WTC11 (cell line): ENCODE measurements around the gene SLC25A45. TPM values are rescaled to one million over a fixed set of nuclear protein-coding genes. Genes with fewer than 3 reads are reported as not detected.
A peak's percentile ranks its signal among the peaks of the same experiment; 100 is the strongest.

ENCODE experiments used
- ATAC-seq: fragments of 200-7000 bp; cut with Tn5 transposase; 2 replicates; pipeline ENCODE4 v1.10.0; 2021; ENCODE audit warnings: mild to moderate bottlenecking, moderate library complexity
- CTCF ChIA-PET: fragments of 300-600 bp; sonication (Branson Sonifier 250); formaldehyde crosslinking; loops from one replicate; lab custom pipeline; 2021; ENCODE audit warnings: antibody characterized with exemption; lab: Charles Lee
- POLR2A ChIA-PET: fragments of 350-600 bp; sonication (Branson Sonifier 250); formaldehyde crosslinking; loops from one replicate; lab custom pipeline; 2021; ENCODE audit warnings: antibody characterized with exemption; lab: Charles Lee
- DNase-seq: peaks from one replicate; pipeline ENCODE4 v3.0.0; 2021; ENCODE audit warnings: low spot score
- H3K27ac Mint-ChIP-seq: 2 replicates; pipeline ENCODE4 v1.8.0; 2021; ENCODE audit warnings: mixed read lengths
- H3K27me3 Mint-ChIP-seq: 2 replicates; pipeline ENCODE4 v1.8.0; 2021; ENCODE audit warnings: low read depth, mild to moderate bottlenecking, moderate library complexity, mixed read lengths
- H3K36me3 Mint-ChIP-seq: 2 replicates; pipeline ENCODE4 v1.8.0; 2021; ENCODE audit warnings: mixed read lengths
- H3K4me1 Mint-ChIP-seq: 2 replicates; pipeline ENCODE4 v1.8.0; 2022; ENCODE audit warnings: mixed read lengths
- H3K4me3 Mint-ChIP-seq: 2 replicates; pipeline ENCODE4 v1.8.0; 2021; ENCODE audit warnings: mild to moderate bottlenecking, moderate library complexity, mixed read lengths
- H3K9me3 Mint-ChIP-seq: 2 replicates; pipeline ENCODE4 v1.8.0; 2021; ENCODE audit warnings: mixed read lengths
- ELF4 ChIP-seq: sonication (generic); formaldehyde crosslinking; IDR thresholded peaks from 2 replicates; pipeline ENCODE4 v1.8.1; 2022; ENCODE audit warnings: low read depth, mild to moderate bottlenecking, moderate library complexity, missing genetic modification reagents
- EMX1 ChIP-seq: fragments of 250-450 bp; sonication (Bioruptor Pico); IDR thresholded peaks from 2 replicates; pipeline ENCODE4 v1.8.0; 2021; ENCODE audit warnings: mild to moderate bottlenecking
- FOXP1 ChIP-seq: sonication (generic); formaldehyde crosslinking; IDR thresholded peaks from 2 replicates; pipeline ENCODE4 v1.8.0; 2022; ENCODE audit warnings: missing genetic modification reagents, mild to moderate bottlenecking, moderate library complexity, borderline replicate concordance
- NFATC4 ChIP-seq: fragments of 250-450 bp; sonication (Bioruptor Pico); IDR thresholded peaks from 2 replicates; pipeline ENCODE4 v1.9.0; 2021; ENCODE audit warnings: mild to moderate bottlenecking
- NR2C2 ChIP-seq: sonication (generic); formaldehyde crosslinking; IDR thresholded peaks from 2 replicates; pipeline ENCODE4 v1.8.0; 2022; ENCODE audit warnings: mild to moderate bottlenecking, missing genetic modification reagents
- RORB ChIP-seq: fragments of 250-450 bp; sonication (Bioruptor Pico); IDR thresholded peaks from 2 replicates; pipeline ENCODE4 v1.9.0; 2021; ENCODE audit warnings: mild to moderate bottlenecking
- ZBTB21 ChIP-seq: sonication (generic); formaldehyde crosslinking; IDR thresholded peaks from 2 replicates; pipeline ENCODE4 v1.8.1; 2023; ENCODE audit warnings: mild to moderate bottlenecking, missing genetic modification reagents, borderline replicate concordance
- ZNF263 ChIP-seq: sonication (generic); formaldehyde crosslinking; IDR thresholded peaks from 2 replicates; pipeline ENCODE4 v1.8.1; 2022; ENCODE audit warnings: low read depth, mild to moderate bottlenecking, moderate library complexity, missing genetic modification reagents
- total RNA-seq: library from RNA; stranded (reverse); gene quantifications from 3 replicates; pipeline ENCODE4 v1.2.3, GENCODE V29; 2021
- TF ChIP-seq, protein P1 (sequence below): sonication (generic); formaldehyde crosslinking; IDR thresholded peaks from 2 replicates; pipeline ENCODE4 v1.8.1; 2022; ENCODE audit warnings: low read depth, mild to moderate bottlenecking, moderate library complexity, missing genetic modification reagents, borderline replicate concordance
- TF ChIP-seq, protein P2 (sequence below): sonication (generic); formaldehyde crosslinking; IDR thresholded peaks from 2 replicates; pipeline ENCODE4 v1.8.0; 2022; ENCODE audit warnings: mild to moderate bottlenecking, missing genetic modification reagents
- TF ChIP-seq, protein P3 (sequence below): fragments of 250-450 bp; sonication (Bioruptor Pico); IDR thresholded peaks from 2 replicates; pipeline ENCODE4 v1.8.0; 2021; ENCODE audit warnings: mild to moderate bottlenecking
- TF ChIP-seq, protein P4 (sequence below): sonication (generic); formaldehyde crosslinking; IDR thresholded peaks from 2 replicates; pipeline ENCODE4 v1.8.0; 2023; ENCODE audit warnings: mild to moderate bottlenecking, missing genetic modification reagents
- TF ChIP-seq, protein P5 (sequence below): fragments of 250-450 bp; sonication (Bioruptor Pico); conservative IDR thresholded peaks from 2 replicates; pipeline ENCODE4 v1.9.0; 2021; ENCODE audit warnings: mild to moderate bottlenecking
- TF ChIP-seq, protein P6 (sequence below): fragments of 250-450 bp; sonication (Bioruptor Pico); IDR thresholded peaks from 2 replicates; pipeline ENCODE4 v1.9.0; 2021; ENCODE audit warnings: moderate library complexity, mild to moderate bottlenecking, inconsistent platforms, borderline replicate concordance
- TF ChIP-seq, protein P7 (sequence below): sonication (generic); formaldehyde crosslinking; IDR thresholded peaks from 2 replicates; pipeline ENCODE4 v1.8.0; 2022; ENCODE audit warnings: mild to moderate bottlenecking, missing genetic modification reagents
- TF ChIP-seq, protein P8 (sequence below): sonication (generic); formaldehyde crosslinking; IDR thresholded peaks from 2 replicates; pipeline ENCODE4 v1.8.1; 2022; ENCODE audit warnings: missing genetic modification reagents, borderline replicate concordance
- TF ChIP-seq, protein P9 (sequence below): sonication (generic); formaldehyde crosslinking; IDR thresholded peaks from 2 replicates; pipeline ENCODE4 v1.8.0; 2022; ENCODE audit warnings: missing genetic modification reagents

Gene SLC25A45
- total RNA-seq, 1 experiment from 2014 or later, result 1.7 TPM

DNA sequence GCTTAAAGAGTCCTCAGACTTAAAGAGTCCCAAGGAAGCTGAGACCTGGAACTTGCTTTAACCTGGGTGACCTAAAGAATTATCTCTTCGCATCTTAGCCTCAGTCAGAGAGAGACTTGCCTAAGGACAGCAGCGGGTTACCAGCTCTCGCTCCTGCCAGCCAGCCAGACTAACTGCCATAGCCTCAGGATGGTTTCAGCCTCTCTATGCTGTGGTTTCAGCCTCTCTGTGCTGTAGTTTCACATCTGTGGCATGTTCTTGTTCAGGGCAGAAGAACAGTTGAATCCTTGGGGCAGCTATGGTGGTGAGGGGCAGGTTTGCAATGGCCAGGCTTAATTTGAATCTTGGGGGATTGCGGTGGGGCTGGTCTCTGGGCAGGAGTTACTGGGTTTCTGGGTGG is 6.3 kb upstream of the SLC25A45 start (continued):
- TF ChIP-seq, protein P1, sequence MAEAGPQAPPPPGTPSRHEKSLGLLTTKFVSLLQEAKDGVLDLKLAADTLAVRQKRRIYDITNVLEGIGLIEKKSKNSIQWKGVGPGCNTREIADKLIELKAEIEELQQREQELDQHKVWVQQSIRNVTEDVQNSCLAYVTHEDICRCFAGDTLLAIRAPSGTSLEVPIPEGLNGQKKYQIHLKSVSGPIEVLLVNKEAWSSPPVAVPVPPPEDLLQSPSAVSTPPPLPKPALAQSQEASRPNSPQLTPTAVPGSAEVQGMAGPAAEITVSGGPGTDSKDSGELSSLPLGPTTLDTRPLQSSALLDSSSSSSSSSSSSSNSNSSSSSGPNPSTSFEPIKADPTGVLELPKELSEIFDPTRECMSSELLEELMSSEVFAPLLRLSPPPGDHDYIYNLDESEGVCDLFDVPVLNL (CRISPR knock-in tag), result no peak
- TF ChIP-seq NFATC4 (CRISPR knock-in tag), result no peak
- no peak for TF ChIP-seq RORB (CRISPR knock-in tag)
- TF ChIP-seq FOXP1 (CRISPR knock-in tag), result no peak
- TF ChIP-seq, protein P2, sequence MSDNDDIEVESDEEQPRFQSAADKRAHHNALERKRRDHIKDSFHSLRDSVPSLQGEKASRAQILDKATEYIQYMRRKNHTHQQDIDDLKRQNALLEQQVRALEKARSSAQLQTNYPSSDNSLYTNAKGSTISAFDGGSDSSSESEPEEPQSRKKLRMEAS (CRISPR knock-in tag), result no peak
- TF ChIP-seq, protein P3, sequence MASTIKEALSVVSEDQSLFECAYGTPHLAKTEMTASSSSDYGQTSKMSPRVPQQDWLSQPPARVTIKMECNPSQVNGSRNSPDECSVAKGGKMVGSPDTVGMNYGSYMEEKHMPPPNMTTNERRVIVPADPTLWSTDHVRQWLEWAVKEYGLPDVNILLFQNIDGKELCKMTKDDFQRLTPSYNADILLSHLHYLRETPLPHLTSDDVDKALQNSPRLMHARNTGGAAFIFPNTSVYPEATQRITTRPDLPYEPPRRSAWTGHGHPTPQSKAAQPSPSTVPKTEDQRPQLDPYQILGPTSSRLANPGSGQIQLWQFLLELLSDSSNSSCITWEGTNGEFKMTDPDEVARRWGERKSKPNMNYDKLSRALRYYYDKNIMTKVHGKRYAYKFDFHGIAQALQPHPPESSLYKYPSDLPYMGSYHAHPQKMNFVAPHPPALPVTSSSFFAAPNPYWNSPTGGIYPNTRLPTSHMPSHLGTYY (CRISPR knock-in tag), result no peak
- TF ChIP-seq ZNF263 (CRISPR knock-in tag), result no peak
- TF ChIP-seq, protein P4, sequence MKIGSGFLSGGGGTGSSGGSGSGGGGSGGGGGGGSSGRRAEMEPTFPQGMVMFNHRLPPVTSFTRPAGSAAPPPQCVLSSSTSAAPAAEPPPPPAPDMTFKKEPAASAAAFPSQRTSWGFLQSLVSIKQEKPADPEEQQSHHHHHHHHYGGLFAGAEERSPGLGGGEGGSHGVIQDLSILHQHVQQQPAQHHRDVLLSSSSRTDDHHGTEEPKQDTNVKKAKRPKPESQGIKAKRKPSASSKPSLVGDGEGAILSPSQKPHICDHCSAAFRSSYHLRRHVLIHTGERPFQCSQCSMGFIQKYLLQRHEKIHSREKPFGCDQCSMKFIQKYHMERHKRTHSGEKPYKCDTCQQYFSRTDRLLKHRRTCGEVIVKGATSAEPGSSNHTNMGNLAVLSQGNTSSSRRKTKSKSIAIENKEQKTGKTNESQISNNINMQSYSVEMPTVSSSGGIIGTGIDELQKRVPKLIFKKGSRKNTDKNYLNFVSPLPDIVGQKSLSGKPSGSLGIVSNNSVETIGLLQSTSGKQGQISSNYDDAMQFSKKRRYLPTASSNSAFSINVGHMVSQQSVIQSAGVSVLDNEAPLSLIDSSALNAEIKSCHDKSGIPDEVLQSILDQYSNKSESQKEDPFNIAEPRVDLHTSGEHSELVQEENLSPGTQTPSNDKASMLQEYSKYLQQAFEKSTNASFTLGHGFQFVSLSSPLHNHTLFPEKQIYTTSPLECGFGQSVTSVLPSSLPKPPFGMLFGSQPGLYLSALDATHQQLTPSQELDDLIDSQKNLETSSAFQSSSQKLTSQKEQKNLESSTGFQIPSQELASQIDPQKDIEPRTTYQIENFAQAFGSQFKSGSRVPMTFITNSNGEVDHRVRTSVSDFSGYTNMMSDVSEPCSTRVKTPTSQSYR (CRISPR knock-in tag), result no peak

DNA sequence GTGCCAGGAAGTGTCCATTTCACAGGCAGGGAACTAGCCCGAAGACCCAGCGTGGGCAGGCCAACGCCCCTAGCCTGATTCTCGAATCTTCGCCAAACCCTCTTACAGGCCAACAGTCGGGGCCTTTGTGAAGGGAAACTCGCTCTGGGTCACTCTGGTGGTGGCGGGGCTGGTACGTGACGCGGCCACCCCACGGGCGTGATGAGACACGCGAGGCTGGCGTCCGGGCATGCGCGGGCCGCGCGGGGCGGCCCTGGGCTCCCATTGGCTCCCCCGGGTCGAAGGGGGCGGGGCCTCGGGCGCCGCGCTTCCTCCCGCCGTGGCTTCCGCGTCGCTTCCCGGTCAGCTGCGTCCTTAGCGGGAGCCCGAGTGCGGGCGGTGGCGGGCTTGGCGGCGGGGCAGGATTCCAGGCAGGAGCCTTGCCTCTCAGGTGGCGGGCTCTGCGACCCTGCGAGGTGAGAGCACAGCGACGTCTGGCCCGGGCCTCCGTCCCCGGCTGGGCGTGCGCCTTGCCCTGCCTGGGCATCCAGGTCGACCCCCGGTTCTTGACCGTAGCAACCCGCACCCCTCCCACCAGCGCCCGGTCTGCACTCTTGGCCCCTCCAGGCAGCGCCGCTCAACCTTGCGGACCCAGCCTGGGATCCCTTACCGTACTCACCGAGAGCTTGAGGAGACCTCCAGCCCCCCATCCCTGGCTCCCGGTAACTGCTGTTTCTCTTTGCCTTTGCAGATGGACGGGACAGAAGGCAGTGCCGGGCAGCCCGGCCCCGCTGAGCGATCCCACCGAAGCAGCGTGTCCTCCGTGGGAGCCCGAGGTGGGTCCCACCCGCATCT is 4.1 kb upstream of the SLC25A45 start, which contains the start of gene FRMD8:
Gene FRMD8, plus strand, starts transcription at position 331 of the 834 bp plus-strand sequence. Its CDS starts 400 bp downstream, at position 731.
- Mint-ChIP-seq H3K27ac (no peak within 1 kb of the TSS), H3K27me3 (no peaks in the 10 kb centered on the region; the same call in 1 of the 2 replicates), H3K9me3 (no peaks in the 10 kb centered on the region), H3K4me1 (peaks cover 39% of the 10 kb centered on the region), H3K36me3 (no peaks in the 10 kb centered on the region), H3K4me3 (peak within 1 kb of the TSS; percentile 77)
- ATAC-seq, result peak; percentile 53
- peak; percentile 78 for DNase-seq
- CTCF ChIA-PET, result interaction anchor here (0.5 to 1.7 kb wide), 3 partner anchors 30 to 56 kb away, joined by 5 to 10 read pairs (median 5); no protein-coding TSS in a partner anchor
- POLR2A ChIA-PET, result interaction anchor here (1.0 kb wide), 1 partner anchor 36 kb away, joined by 3 read pairs; the partner anchor contains the start of gene NEAT1
- no peak; the same call in 1 of the 2 replicates for TF ChIP-seq ELF4 (CRISPR knock-in tag)
- TF ChIP-seq, protein P5, sequence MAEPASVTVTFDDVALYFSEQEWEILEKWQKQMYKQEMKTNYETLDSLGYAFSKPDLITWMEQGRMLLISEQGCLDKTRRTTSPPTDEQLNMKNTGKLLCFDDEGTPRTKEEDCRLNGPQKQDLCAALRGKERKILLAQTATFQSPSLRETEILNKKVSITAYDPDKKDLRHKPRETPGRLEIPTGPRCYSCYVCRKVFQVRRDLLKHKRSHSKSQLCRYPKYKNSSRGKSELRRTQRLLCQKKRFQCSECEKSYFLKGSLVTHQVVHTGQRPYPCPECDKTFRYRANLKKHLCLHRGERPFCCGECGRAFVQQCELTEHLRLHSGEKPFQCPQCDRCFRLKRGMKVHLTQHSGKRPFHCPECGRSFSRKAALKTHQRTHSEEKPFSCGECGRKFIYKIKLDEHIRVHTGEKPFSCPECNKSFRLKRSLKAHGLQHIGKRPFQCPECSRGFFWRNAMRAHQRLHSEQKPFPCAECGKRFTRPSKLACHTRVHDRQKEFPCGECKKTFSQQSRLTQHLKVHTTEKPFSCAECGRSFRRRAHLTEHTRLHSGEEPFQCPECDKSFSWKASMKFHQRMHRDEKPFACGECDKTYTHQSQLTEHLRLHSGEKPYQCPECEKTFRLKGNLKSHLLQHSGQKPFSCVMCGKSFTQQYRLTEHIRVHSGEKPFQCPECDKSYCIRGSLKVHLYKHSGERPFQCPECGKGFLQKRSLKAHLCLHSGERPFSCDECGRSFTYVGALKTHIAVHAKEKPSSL (CRISPR knock-in tag), result no peak
- TF ChIP-seq ZBTB21, result no peak
- TF ChIP-seq, protein P6, sequence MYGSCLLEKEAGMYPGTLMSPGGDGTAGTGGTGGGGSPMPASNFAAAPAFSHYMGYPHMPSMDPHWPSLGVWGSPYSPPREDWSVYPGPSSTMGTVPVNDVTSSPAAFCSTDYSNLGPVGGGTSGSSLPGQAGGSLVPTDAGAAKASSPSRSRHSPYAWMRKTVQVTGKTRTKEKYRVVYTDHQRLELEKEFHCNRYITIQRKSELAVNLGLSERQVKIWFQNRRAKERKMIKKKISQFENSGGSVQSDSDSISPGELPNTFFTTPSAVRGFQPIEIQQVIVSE (CRISPR knock-in tag), result no peak
- TF ChIP-seq, protein P7, sequence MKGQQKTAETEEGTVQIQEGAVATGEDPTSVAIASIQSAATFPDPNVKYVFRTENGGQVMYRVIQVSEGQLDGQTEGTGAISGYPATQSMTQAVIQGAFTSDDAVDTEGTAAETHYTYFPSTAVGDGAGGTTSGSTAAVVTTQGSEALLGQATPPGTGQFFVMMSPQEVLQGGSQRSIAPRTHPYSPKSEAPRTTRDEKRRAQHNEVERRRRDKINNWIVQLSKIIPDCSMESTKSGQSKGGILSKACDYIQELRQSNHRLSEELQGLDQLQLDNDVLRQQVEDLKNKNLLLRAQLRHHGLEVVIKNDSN, result peak; percentile 54; the same call in 1 of the 2 replicates
- TF ChIP-seq, protein P1 (CRISPR knock-in tag), result no peak
- no peak for TF ChIP-seq EMX1 (CRISPR knock-in tag)
- TF ChIP-seq, protein P8, sequence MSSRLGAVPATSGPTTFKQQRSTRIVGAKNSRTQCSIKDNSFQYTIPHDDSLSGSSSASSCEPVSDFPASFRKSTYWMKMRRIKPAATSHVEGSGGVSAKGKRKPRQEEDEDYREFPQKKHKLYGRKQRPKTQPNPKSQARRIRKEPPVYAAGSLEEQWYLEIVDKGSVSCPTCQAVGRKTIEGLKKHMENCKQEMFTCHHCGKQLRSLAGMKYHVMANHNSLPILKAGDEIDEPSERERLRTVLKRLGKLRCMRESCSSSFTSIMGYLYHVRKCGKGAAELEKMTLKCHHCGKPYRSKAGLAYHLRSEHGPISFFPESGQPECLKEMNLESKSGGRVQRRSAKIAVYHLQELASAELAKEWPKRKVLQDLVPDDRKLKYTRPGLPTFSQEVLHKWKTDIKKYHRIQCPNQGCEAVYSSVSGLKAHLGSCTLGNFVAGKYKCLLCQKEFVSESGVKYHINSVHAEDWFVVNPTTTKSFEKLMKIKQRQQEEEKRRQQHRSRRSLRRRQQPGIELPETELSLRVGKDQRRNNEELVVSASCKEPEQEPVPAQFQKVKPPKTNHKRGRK (CRISPR knock-in tag), result no peak
- no peak for TF ChIP-seq NR2C2 (CRISPR knock-in tag)
- TF ChIP-seq, protein P9, sequence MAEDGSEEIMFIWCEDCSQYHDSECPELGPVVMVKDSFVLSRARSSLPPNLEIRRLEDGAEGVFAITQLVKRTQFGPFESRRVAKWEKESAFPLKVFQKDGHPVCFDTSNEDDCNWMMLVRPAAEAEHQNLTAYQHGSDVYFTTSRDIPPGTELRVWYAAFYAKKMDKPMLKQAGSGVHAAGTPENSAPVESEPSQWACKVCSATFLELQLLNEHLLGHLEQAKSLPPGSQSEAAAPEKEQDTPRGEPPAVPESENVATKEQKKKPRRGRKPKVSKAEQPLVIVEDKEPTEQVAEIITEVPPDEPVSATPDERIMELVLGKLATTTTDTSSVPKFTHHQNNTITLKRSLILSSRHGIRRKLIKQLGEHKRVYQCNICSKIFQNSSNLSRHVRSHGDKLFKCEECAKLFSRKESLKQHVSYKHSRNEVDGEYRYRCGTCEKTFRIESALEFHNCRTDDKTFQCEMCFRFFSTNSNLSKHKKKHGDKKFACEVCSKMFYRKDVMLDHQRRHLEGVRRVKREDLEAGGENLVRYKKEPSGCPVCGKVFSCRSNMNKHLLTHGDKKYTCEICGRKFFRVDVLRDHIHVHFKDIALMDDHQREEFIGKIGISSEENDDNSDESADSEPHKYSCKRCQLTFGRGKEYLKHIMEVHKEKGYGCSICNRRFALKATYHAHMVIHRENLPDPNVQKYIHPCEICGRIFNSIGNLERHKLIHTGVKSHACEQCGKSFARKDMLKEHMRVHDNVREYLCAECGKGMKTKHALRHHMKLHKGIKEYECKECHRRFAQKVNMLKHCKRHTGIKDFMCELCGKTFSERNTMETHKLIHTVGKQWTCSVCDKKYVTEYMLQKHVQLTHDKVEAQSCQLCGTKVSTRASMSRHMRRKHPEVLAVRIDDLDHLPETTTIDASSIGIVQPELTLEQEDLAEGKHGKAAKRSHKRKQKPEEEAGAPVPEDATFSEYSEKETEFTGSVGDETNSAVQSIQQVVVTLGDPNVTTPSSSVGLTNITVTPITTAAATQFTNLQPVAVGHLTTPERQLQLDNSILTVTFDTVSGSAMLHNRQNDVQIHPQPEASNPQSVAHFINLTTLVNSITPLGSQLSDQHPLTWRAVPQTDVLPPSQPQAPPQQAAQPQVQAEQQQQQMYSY (CRISPR knock-in tag), result no peak
